Measurements from ENCODE around the gene GPR132. TPM values are rescaled to one million over a fixed set of nuclear protein-coding genes. Genes with fewer than 3 reads are reported as not detected.
"Not testable (repeated sequence)": the region's sequence is repeated elsewhere in the genome, so short reads cannot be mapped to it uniquely, and the experiment has no call there.

The GPR132 gene
- total RNA-seq, 2 experiments from 2014 or later = 15.1 to 16.4 TPM

GRCh38 chr14:105084741-105085571 lies 19.7 kb upstream of the GPR132 start:
- CTCF ChIA-PET = interaction anchor here (2.2 to 5.1 kb wide), 4 partner anchors 8 to 267 kb away, joined by 5 to 72 read pairs (median 23); partner anchors contain the start of gene GPR132
- no peak for DNase-seq
- TF ChIP-seq CTCF (IDR thresholded peaks at IDR 0.05) = no peak
- POLR2A ChIA-PET = interaction anchor here (1.2 to 4.7 kb wide), 4 partner anchors 9 to 39 kb away, joined by 3 to 33 read pairs (median 8); partner anchors contain the start of gene GPR132
- H3K4me1 Mint-ChIP-seq (ENCODE audit: low read depth) = peaks cover 12% of the 10 kb centered on the region
- H3K4me3 Mint-ChIP-seq = no peak overlapping the region
- no peak overlapping the region for H3K27ac Mint-ChIP-seq
- no peak for ATAC-seq
- no peaks in the 10 kb centered on the region for H3K36me3 Mint-ChIP-seq (ENCODE audit: low read depth)
- H3K27me3 Mint-ChIP-seq = no peaks in the 10 kb centered on the region
- intact Hi-C loops (cut with micrococcal nuclease) = no loop called here
- no peaks in the 10 kb centered on the region for H3K9me3 Mint-ChIP-seq

- Mint-ChIP-seq H3K36me3 (ENCODE audit: low read depth) (no peaks in the 10 kb centered on the region), H3K27ac (no peak overlapping the region), H3K9me3 (no peaks in the 10 kb centered on the region), H3K27me3 (no peaks in the 10 kb centered on the region), H3K4me3 (no peak overlapping the region), H3K4me1 (ENCODE audit: low read depth) (peaks cover 12% of the 10 kb centered on the region)
- ChIA-PET POLR2A (interaction anchor here (4.7 kb wide), 1 partner anchor 24 kb away, joined by 33 read pairs; no protein-coding TSS in a partner anchor), CTCF (interaction anchor here (5.1 kb wide), 1 partner anchor 22 kb away, joined by 72 read pairs; the partner anchor contains the start of gene GPR132)
- intact Hi-C loops (cut with micrococcal nuclease) = no loop called here
- ATAC-seq (no peak), DNase-seq (no peak)
- no peak for TF ChIP-seq CTCF (IDR thresholded peaks at IDR 0.05)
These were observed 18.9 kb upstream of the GPR132 start for GRCh38 chr14:105083926-105084685.

DNA sequence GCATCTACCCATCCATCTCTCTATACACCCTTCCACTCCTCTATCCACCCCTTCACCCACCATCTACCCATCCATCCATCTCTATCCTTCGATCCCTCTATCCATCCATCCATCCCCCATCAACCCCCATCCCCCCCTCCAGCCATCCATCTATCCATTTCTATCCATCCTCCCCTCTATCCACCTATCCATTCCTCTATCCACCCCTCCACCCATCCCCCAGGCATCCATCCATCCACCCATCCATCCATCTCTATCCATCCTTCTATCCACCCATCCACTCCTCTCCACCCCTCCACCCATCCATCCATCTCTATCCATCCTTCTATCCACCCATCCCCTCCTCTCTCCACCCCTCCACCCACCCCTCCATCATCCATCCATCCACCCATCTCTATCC lies 17.5 kb upstream of the GPR132 start:
- no peak for DNase-seq
- CTCF ChIA-PET = interaction anchor here (1.4 kb wide), 1 partner anchor 9 kb away, joined by 3 read pairs; no protein-coding TSS in a partner anchor
- POLR2A ChIA-PET = no interaction called here
- H3K4me1 Mint-ChIP-seq (ENCODE audit: low read depth) = peaks cover 9% of the 10 kb centered on the region
- intact Hi-C loops (cut with micrococcal nuclease) = no loop called here
- no peaks in the 10 kb centered on the region for H3K9me3 Mint-ChIP-seq
- no peak overlapping the region for H3K27ac Mint-ChIP-seq
- no peak for ATAC-seq
- no peak overlapping the region for H3K4me3 Mint-ChIP-seq
- no peak for TF ChIP-seq CTCF (IDR thresholded peaks at IDR 0.05)
- H3K36me3 Mint-ChIP-seq (ENCODE audit: low read depth) = no peaks in the 10 kb centered on the region
- H3K27me3 Mint-ChIP-seq = no peaks in the 10 kb centered on the region

- CTCF ChIA-PET = interaction anchor here (0.6 to 1.4 kb wide), 4 partner anchors 8 to 233 kb away, joined by 3 to 4 read pairs (median 3); no protein-coding TSS in a partner anchor
- H3K4me3 Mint-ChIP-seq; DNase-seq; H3K9me3 Mint-ChIP-seq; H3K27me3 Mint-ChIP-seq; POLR2A ChIA-PET; ATAC-seq; H3K36me3 Mint-ChIP-seq (ENCODE audit: low read depth); intact Hi-C loops (cut with micrococcal nuclease); H3K27ac Mint-ChIP-seq: not testable (repeated sequence)
- H3K4me1 Mint-ChIP-seq (ENCODE audit: low read depth) = peaks cover 14% of the 10 kb centered on the region
These were observed 16.2 kb upstream of the GPR132 start for GRCh38 chr14:105081473-105081872.

DNA sequence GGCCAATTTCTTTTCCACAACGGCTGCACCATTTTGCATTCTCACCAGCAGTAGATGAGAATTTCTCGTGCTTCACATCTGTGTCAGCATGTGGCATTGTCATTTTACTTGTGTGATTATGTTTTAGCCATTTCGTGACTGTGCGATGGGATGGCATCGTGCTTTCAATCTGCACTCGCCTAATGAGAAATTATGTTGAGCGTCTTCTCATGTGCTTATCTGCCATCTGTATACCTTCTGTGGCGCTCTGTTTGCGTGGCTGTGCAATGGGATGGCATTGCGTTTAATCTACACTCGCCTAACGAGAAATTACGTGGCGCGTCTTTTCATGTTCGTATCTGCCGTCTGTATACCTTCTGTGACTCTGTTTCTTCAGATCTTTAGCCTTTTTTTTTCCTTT lies 14.9 kb upstream of the GPR132 start:
- ATAC-seq (no peak), DNase-seq (no peak)
- POLR2A ChIA-PET = no interaction called here
- Mint-ChIP-seq H3K9me3 (no peaks in the 10 kb centered on the region), H3K4me1 (ENCODE audit: low read depth) (peaks cover 21% of the 10 kb centered on the region), H3K27me3 (no peaks in the 10 kb centered on the region), H3K4me3 (no peak overlapping the region), H3K36me3 (ENCODE audit: low read depth) (no peaks in the 10 kb centered on the region), H3K27ac (no peak overlapping the region)
- no peak for TF ChIP-seq CTCF (IDR thresholded peaks at IDR 0.05)
- intact Hi-C loops (cut with micrococcal nuclease) = no loop called here
- CTCF ChIA-PET = interaction anchor here (0.7 to 1.8 kb wide), 2 partner anchors 10 to 21 kb away, joined by 6 to 7 read pairs; no protein-coding TSS in a partner anchor
